ENCODE data around the gene IRX2.

The IRX2 gene

DNA sequence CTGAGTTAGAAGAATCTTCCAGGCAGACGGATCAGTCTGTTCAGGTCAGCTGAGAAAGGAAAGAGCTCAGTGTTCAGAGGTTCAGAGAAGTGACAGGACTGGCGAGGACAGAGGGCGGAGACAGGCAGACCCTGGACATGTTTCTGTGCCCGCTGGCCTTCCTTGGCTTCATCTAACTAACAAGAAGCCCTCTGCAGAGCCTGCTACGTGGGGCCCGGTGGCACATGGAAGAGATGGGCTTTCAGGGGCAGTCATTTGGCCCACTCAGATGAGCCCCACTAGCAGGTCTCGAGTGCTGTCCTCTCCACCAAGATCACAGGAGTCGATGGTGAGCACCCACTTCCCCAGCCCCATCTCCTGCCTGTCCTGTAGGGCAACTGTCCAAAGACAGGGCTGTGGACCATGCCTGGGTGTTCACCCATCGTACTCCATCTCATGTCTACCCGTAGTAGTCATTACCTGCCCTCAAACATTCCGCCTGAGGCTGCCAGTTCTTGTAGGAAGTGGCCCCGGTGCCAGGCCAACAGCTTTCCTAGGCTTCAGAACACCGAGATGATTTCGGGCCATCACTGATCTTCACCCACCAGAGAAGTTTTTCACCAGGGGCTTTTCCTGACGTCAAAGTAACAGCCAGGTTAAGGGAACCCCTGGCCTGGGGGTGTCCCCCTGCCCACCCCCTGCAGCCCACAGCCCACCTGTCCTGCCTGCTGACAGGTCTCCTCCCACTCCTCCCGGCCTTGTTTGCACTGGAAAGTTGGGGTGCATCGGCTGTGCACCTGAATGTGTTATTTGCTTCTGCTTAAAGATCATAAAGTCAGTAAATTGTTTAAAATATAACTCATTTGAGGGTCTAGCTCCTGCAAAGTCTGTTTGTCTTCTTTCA, 14.0 kb downstream of the IRX2 start:
- no peak overlapping the region for H3K27ac Mint-ChIP-seq
- H3K9me3 Mint-ChIP-seq = peaks cover 2% of the 10 kb centered on the region
- TF ChIP-seq, protein P1, sequence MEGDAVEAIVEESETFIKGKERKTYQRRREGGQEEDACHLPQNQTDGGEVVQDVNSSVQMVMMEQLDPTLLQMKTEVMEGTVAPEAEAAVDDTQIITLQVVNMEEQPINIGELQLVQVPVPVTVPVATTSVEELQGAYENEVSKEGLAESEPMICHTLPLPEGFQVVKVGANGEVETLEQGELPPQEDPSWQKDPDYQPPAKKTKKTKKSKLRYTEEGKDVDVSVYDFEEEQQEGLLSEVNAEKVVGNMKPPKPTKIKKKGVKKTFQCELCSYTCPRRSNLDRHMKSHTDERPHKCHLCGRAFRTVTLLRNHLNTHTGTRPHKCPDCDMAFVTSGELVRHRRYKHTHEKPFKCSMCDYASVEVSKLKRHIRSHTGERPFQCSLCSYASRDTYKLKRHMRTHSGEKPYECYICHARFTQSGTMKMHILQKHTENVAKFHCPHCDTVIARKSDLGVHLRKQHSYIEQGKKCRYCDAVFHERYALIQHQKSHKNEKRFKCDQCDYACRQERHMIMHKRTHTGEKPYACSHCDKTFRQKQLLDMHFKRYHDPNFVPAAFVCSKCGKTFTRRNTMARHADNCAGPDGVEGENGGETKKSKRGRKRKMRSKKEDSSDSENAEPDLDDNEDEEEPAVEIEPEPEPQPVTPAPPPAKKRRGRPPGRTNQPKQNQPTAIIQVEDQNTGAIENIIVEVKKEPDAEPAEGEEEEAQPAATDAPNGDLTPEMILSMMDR (IDR thresholded peaks at IDR 0.05; ENCODE audit: unreplicated experiment in 3 of 3) = no peak
- peaks cover 99% of the 10 kb centered on the region for H3K27me3 Mint-ChIP-seq (ENCODE audit: low read depth)
- H3K4me1 Mint-ChIP-seq = no peaks in the 10 kb centered on the region
- H3K36me3 Mint-ChIP-seq (ENCODE audit: low read depth) = no peaks in the 10 kb centered on the region
- H3K4me3 Mint-ChIP-seq = peak overlapping the region; percentile 15 to 56 (median 52)

DNA sequence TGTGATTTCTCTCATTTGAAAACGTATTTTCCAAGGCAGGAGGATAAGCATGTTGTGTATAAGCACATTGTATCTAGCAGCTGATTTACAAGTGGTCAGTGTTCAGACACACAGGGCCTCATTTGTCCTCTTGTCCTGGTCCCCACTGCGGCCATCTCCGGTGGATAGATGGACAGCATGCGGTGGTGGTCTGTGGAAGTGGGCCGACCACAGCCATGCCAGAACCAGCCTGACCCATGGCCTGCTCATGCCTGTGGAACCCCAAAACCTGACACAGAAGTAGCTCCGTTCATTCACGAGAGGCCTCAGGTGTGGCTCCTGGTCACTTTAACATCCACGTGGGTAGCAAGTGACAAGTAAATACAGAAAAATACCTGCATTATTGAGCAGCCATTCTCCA, 14.6 kb downstream of the IRX2 start:
- H3K4me3 Mint-ChIP-seq = peak overlapping the region in 2 of 3 experiments; percentile 52 to 56
- TF ChIP-seq, protein P1 (IDR thresholded peaks at IDR 0.05; ENCODE audit: unreplicated experiment in 3 of 3) = no peak
- no peaks in the 10 kb centered on the region for H3K36me3 Mint-ChIP-seq (ENCODE audit: low read depth)
- H3K4me1 Mint-ChIP-seq = no peaks in the 10 kb centered on the region
- H3K9me3 Mint-ChIP-seq = peaks cover 2% of the 10 kb centered on the region
- no peak overlapping the region for H3K27ac Mint-ChIP-seq
- peaks cover 99% of the 10 kb centered on the region for H3K27me3 Mint-ChIP-seq (ENCODE audit: low read depth)

DNA sequence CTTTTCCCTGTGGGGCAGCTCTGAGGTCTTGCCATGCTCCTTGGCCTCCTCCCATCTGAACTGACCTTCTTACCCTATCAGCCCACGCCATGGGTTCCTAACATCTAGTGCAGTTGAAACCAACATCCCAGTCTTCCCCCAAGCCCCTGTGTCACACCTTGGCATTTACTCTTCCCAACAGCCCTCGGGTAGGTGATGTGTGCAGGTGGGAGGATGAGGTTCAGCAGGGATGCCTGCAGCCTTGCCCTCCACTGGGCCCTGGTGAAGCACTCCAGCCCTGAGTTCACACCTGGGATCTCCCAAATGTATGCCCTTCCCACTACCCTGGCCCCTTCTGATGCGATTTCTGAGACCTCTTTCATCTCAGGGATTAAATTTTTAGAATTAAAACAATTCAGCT, 15.5 kb downstream of the IRX2 start:
- TF ChIP-seq, protein P1 (IDR thresholded peaks at IDR 0.05; ENCODE audit: unreplicated experiment in 3 of 3) = no peak
- H3K27me3 Mint-ChIP-seq (ENCODE audit: low read depth) = peaks cover 99% of the 10 kb centered on the region
- no peak overlapping the region for H3K27ac Mint-ChIP-seq
- H3K4me3 Mint-ChIP-seq = no peak overlapping the region
- H3K36me3 Mint-ChIP-seq (ENCODE audit: low read depth) = no peaks in the 10 kb centered on the region
- H3K4me1 Mint-ChIP-seq = no peaks in the 10 kb centered on the region
- H3K9me3 Mint-ChIP-seq = peaks cover 2% of the 10 kb centered on the region

DNA sequence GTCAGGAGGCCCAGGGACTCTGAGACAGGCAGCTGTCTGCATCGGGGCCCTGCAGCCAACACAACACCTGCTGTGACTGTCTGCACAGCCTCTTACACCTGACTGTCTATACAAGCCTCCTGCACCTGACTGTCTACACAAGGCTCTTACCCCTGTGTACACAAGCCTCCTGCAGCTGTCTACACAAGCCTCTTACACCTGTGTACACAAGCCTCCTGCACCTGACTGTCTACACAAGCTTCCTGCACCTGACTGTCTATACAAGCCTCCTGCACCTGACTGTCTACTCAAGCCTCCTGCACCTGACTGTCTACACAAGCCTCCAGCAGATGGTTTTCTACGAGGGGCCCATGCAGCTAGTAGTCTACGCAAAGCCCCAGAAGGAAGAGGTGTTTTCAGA, 18.6 kb downstream of the IRX2 start:
- Mint-ChIP-seq H3K9me3 (peaks cover 2% of the 10 kb centered on the region), H3K27ac (no peak overlapping the region), H3K4me1 (no peaks in the 10 kb centered on the region), H3K4me3 (no peak overlapping the region), H3K27me3 (ENCODE audit: low read depth) (peaks cover 93% of the 10 kb centered on the region), H3K36me3 (ENCODE audit: low read depth) (no peaks in the 10 kb centered on the region)
- TF ChIP-seq, protein P1 (IDR thresholded peaks at IDR 0.05; ENCODE audit: unreplicated experiment in 3 of 3) = no peak

DNA sequence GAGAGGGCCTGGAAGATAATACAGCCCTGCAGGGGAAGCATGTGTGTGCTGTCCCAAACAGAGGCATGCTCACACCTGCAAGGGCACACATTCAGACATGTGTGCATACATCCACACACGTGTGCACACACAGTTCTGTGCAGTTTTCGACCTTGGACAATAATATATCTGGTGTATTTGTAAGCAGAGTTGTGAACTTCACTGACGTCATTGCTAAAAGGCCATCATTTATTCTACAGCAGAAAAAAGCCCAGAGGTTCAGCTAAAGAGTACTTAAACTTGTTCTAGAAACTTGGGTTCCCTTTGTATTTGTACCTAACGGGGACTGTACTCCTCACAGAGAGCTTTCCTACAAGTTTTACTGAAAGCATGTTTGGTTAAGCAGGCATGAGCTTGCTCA, 19.5 kb downstream of the IRX2 start:
- H3K27ac Mint-ChIP-seq = no peak overlapping the region
- H3K4me1 Mint-ChIP-seq = no peaks in the 10 kb centered on the region
- peaks cover 2% of the 10 kb centered on the region for H3K9me3 Mint-ChIP-seq
- TF ChIP-seq, protein P1 (IDR thresholded peaks at IDR 0.05; ENCODE audit: unreplicated experiment in 3 of 3) = no peak
- H3K27me3 Mint-ChIP-seq (ENCODE audit: low read depth) = peaks cover 93% of the 10 kb centered on the region
- H3K36me3 Mint-ChIP-seq (ENCODE audit: low read depth) = no peaks in the 10 kb centered on the region
- H3K4me3 Mint-ChIP-seq = no peak overlapping the region

DNA sequence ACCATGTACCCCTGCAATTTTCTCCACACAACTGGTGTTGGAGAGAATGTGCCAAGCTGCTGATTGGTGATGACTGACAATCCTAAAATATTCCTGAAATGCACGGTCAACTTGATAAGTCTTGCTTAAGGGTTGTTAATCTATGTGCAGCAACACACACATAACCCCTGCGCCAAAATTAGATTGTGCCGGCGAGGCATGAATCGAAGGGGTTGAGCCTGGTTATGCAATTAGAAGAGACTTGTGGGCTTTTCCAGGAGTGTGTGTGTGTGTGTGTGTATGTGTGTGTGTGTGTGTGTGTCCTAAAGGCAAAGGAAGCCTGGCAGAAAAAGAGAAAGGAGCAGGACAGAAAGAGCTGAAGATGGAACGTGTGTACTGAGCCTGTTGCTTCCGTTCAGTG, 22.3 kb downstream of the IRX2 start:
- TF ChIP-seq, protein P1 (IDR thresholded peaks at IDR 0.05; ENCODE audit: unreplicated experiment in 3 of 3) = no peak
- Mint-ChIP-seq H3K27me3 (ENCODE audit: low read depth) (peaks cover 94% of the 10 kb centered on the region), H3K27ac (no peak overlapping the region), H3K4me3 (no peak overlapping the region), H3K9me3 (no peaks in the 10 kb centered on the region), H3K4me1 (no peaks in the 10 kb centered on the region), H3K36me3 (ENCODE audit: low read depth) (no peaks in the 10 kb centered on the region)
